GM12865 (cell line): ENCODE data around the gene RBM33.
A peak's percentile ranks its signal among the peaks of the same experiment; 100 is the strongest.

Experiments
- DNase-seq: peaks from one replicate; pipeline ENCODE4 v3.0.0; 2010; ENCODE audit warnings: low read depth
- H3K4me3 ChIP-seq: 2 replicates; pipeline ENCODE4 v1.5.1; 2011; ENCODE audit warnings: mild to moderate bottlenecking, low read depth, low read length, control low read depth
- TF ChIP-seq, protein P1 (sequence below): IDR thresholded peaks from 2 replicates; pipeline ENCODE4 v1.5.1; 2011; ENCODE audit warnings: low read length, control low read depth, low read depth, inconsistent platforms; ENCODE audit not compliant: insufficient read depth; ENCODE audit errors: missing control alignments

Gene RBM33

DNA sequence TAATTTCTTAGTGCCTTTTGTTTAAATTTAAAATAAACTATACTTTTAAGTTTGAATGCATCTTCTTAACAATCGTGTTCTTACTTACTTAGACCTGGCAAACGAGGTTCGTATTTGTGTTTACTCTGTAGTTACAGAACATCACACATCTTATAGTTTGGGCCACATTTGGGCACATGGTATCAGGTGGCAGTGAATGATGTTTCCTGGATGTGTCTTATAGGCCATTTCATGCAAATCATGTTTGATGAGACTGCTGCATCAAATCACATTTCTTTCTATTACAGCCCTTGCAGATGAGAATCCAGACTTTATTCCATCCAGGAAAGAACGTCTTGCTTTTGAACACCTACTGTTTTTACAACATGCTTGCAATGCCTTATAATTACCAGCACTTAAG, 78.5 kb downstream of the RBM33 start:
- TF ChIP-seq, protein P1, sequence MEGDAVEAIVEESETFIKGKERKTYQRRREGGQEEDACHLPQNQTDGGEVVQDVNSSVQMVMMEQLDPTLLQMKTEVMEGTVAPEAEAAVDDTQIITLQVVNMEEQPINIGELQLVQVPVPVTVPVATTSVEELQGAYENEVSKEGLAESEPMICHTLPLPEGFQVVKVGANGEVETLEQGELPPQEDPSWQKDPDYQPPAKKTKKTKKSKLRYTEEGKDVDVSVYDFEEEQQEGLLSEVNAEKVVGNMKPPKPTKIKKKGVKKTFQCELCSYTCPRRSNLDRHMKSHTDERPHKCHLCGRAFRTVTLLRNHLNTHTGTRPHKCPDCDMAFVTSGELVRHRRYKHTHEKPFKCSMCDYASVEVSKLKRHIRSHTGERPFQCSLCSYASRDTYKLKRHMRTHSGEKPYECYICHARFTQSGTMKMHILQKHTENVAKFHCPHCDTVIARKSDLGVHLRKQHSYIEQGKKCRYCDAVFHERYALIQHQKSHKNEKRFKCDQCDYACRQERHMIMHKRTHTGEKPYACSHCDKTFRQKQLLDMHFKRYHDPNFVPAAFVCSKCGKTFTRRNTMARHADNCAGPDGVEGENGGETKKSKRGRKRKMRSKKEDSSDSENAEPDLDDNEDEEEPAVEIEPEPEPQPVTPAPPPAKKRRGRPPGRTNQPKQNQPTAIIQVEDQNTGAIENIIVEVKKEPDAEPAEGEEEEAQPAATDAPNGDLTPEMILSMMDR = no peak
- H3K4me3 ChIP-seq = no peak overlapping the region
- DNase-seq = no peak

DNA sequence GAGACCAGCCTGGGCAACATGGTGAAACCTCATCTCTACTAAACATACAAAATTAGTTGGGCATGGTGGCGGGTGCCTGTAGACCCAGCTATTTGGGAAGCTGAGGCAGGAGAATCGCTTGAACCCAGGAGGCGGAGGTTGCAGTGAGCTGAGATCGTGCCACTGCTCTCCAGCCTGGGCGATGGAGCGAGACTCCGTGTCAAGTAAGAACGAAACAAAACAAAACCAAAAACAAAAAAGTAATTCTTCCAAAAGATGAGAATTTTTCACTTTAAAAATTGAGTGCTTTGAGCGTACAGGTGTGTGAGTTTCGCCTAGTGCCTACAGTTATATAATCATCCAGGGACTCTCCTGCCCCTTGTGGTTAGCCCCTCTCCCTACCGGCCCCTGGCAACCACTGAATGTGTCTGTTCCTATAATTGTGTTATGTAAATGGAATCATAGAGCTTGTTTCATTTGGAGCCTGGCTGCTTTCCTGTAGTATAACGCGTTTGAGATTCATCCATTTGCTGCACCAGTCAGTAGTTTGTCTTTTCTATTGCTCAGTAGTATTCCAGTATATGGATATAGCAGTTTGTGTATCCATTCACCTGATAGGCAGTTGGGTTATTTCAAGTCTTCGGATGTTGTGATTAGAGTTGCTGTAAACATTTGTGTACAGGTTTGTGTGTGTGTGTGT, 80.0 kb downstream of the RBM33 start:
- H3K4me3 ChIP-seq = peak overlapping the region; percentile 33
- peak; percentile 80 for DNase-seq
- TF ChIP-seq, protein P1 = peak; percentile 24

DNA sequence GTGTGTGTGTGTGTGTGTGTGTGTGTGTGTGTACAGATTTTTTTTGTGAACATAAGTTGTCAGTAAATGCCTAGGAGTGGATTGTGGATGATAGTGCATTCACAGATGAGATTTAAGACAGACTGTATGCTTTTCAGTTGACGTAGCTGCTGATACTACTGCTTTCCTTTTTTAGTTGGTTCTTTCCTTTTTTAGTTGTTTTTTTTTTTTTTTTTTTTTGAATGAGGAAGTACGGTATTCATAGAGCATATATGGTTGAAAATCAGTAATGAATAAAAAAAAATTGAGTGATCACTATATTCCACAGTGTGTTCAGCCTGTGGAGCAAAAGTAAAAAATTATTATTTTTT, 80.5 kb downstream of the RBM33 start:
- TF ChIP-seq, protein P1 = no peak
- peak overlapping the region; percentile 33 for H3K4me3 ChIP-seq
- DNase-seq = peak; percentile 43

DNA sequence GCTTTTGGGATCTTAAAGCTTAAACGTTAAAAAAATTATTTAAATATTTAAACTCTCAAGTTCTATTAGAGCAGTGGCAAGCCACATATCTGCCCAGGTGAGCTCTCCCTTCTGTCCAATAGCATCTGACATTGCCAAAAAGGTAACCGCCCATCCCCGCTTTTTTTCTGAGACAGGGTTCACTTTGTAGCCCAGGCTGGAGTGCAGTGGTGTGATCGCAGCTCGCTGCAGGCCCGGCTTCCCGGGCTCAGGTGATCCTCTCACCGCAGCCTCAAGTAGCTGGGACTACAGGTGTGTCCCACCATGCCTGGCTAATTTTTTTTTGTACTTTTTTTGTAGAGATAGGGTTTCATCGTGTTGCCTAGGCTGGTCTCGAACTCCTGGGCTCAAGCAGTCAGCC, 83.2 kb downstream of the RBM33 start:
- DNase-seq = no peak
- no peak overlapping the region for H3K4me3 ChIP-seq
- TF ChIP-seq, protein P1 = no peak

DNA sequence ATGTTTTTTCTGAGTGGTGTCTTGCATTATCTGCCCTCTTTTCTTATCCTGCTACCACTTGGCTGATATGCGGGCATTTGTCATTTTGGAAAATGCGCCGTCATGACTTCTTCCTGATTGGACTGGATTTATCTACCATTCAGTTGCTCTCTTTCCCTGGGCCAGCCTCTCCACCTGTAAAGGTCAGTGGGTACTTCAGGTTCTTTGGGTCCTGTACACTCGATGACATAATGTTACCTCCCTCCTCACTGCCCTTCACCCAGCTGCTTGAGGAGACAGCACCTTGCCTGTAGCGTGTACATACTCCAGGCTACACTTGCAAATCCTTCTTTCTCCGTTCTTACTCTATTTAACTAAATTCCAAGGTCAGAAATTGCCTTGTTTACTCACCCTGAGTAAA, 83.7 kb downstream of the RBM33 start:
- TF ChIP-seq, protein P1 = no peak
- DNase-seq = no peak
- H3K4me3 ChIP-seq = no peak overlapping the region

DNA sequence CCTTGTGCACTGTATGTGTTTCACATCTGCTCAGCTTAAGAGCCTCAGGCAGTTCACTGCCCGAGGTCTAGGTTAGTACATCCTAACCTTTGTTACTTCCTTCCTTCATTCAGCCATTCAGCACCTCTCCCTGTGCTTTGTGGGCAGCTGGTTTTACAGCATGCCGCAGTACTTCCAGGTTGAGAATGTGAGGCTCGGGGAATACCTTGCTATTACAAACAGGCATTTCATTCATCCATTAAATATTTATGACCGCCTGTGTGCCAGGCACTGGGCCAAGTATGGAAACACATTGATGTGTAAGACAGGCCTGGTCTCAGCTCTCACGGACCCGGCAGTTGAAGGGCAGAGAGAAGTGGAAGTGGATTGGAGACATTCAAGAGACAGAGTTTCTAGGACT, 85.4 kb downstream of the RBM33 start:
- no peak for DNase-seq
- H3K4me3 ChIP-seq = no peak overlapping the region
- TF ChIP-seq, protein P1 = no peak

DNA sequence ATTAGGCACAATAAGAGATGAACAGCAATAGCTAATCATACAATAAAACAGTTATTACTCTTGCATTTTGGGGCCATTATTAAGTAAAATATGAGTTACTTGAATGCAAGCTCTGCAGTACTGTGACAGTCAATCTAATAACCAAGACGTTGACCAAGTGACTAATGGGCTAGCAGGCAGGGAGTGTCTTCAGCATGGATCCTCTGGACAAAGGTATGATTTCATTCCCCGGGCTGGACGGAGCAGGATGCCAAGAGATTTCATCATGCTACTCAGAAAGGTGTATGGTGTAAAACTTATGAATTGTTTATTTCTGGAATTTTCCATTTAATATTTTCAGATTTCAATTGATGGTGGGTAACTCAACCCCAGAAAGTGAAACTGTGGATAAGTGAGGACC, 86.9 kb downstream of the RBM33 start:
- H3K4me3 ChIP-seq = no peak overlapping the region
- no peak for DNase-seq
- TF ChIP-seq, protein P1 = no peak
